ENCODE results near the gene HRH3. TPM values are rescaled to one million over a fixed set of nuclear protein-coding genes. Genes with fewer than 3 reads are reported as not detected.

The HRH3 gene
- total RNA-seq, 4 donors from 2014 or later = not detected

DNA sequence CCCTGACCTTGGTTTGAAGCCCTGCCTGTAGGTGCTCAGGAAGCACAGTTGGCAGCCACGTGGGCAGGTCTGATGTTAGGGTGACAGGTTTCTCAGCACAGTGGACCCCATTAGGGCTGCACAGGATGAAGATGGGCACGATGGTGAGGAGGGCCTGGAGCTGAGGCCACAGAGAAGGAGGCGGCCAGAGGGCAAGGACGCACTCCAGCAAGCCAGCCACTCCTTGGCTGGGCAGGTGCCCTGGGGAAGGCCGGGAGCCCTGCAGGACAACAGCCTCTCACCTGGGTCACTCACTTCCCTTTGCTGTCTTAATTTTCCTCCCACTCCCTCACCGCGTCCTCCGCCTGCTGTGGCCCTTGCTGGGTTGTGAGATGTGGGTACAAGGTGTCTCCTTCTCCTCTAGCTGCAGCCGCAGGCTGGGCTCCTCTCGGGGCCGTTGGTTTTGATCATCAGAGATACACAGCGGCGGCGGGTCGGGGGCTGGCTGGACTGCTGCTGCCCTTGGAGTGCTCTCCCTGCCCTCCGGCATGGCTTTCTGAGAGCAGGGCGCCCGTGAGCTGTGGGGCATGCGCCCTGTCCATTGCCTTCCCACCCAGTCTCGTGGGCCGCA, 23.9 kb upstream of the HRH3 start:
- intact Hi-C loops (cut with DNase I) = no loop called here
- no peak for DNase-seq (ENCODE audit: extremely low spot score)
- H3K27me3 ChIP-seq = no peaks in the 10 kb centered on the region
- H3K4me3 ChIP-seq = no peak overlapping the region
- peaks cover 0 to 19% (median 6%) of the 10 kb centered on the region in 4 donors for H3K36me3 ChIP-seq
- no peaks in the 10 kb centered on the region for H3K9me3 ChIP-seq
- WGBS = 79% methylated on average over 21 of the region's 21 CpGs
- TF ChIP-seq, protein P1, sequence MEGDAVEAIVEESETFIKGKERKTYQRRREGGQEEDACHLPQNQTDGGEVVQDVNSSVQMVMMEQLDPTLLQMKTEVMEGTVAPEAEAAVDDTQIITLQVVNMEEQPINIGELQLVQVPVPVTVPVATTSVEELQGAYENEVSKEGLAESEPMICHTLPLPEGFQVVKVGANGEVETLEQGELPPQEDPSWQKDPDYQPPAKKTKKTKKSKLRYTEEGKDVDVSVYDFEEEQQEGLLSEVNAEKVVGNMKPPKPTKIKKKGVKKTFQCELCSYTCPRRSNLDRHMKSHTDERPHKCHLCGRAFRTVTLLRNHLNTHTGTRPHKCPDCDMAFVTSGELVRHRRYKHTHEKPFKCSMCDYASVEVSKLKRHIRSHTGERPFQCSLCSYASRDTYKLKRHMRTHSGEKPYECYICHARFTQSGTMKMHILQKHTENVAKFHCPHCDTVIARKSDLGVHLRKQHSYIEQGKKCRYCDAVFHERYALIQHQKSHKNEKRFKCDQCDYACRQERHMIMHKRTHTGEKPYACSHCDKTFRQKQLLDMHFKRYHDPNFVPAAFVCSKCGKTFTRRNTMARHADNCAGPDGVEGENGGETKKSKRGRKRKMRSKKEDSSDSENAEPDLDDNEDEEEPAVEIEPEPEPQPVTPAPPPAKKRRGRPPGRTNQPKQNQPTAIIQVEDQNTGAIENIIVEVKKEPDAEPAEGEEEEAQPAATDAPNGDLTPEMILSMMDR (IDR thresholded peaks at IDR 0.05) = no peak
- no peak for TF ChIP-seq POLR2A (IDR thresholded peaks at IDR 0.05; ENCODE audit: low read depth)
- TF ChIP-seq EP300 (IDR thresholded peaks at IDR 0.05) = no peak
- no peak for TF ChIP-seq POLR2AphosphoS5 (IDR thresholded peaks at IDR 0.05)
- H3K4me1 ChIP-seq = peaks cover 56 to 72% (median 61%) of the 10 kb centered on the region in 4 donors
- H3K27ac ChIP-seq (replicated peaks in 1 of 4) = peak overlapping the region in 1 of 4 donors; percentile 20

DNA sequence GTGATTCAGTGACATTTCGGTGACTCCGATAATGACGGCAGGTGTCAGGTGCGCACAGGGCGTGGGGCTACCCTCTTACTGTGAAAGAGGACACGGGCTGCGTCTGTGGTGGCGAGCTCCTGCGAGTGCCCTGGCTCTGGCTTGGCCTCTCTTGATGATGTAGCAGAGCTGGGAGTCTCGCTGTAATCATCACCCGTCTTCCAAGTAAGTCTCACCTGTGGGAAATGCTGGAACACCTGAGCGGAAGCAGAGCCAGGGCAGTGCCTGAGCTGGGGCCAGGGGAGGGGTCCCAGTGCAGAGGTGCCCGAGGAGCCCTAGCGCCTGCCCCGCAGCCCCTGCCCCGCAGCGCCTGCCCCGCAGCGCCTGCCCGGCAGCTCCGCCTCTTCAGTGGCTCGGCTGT, 23.0 kb upstream of the HRH3 start:
- Histone ChIP-seq H3K36me3 (peaks cover 0 to 19% (median 6%) of the 10 kb centered on the region in 4 donors), H3K9me3 (no peaks in the 10 kb centered on the region), H3K27me3 (no peaks in the 10 kb centered on the region), H3K4me3 (no peak overlapping the region), H3K27ac (replicated peaks in 1 of 4) (no peak overlapping the region), H3K4me1 (peaks cover 58 to 72% (median 63%) of the 10 kb centered on the region in 4 donors)
- no peak for DNase-seq (ENCODE audit: extremely low spot score)
- intact Hi-C loops (cut with DNase I) = no loop called here
- TF ChIP-seq, protein P1 (IDR thresholded peaks at IDR 0.05) = no peak
- no peak for TF ChIP-seq POLR2AphosphoS5 (IDR thresholded peaks at IDR 0.05)
- no peak for TF ChIP-seq EP300 (IDR thresholded peaks at IDR 0.05)
- TF ChIP-seq POLR2A (IDR thresholded peaks at IDR 0.05; ENCODE audit: low read depth) = no peak
- WGBS = 95% methylated on average over 8 of the region's 22 CpGs

DNA sequence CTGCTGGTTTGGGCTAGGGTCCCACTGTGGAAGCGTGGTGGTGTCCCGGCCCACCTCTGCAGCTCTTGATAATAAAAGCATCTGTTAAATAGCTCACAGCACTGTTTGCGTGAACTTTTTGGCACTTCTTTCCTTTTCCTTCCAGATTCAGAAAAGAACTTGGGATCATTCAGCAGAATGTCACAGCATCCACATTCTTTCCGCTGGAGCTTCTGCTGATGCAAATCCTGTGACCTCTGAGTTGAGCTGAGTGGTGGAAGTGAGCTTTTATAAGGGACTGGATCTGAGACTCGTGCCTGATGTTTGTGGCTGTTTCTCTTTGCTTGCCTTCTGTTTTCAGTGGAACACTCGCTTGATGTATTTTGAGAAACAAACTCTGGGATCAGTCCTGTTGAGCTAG, 22.1 kb upstream of the HRH3 start:
- Histone ChIP-seq H3K27ac (replicated peaks in 1 of 4) (peak overlapping the region in 2 of 4 donors; percentile 7 to 22), H3K9me3 (no peaks in the 10 kb centered on the region), H3K36me3 (peaks cover 0 to 19% (median 6%) of the 10 kb centered on the region in 4 donors), H3K4me1 (peaks cover 60 to 72% (median 66%) of the 10 kb centered on the region in 4 donors), H3K27me3 (no peaks in the 10 kb centered on the region), H3K4me3 (no peak overlapping the region)
- no peak for DNase-seq (ENCODE audit: extremely low spot score)
- 65% methylated on average over 6 of the region's 6 CpGs for WGBS
- intact Hi-C loops (cut with DNase I) = no loop called here
- TF ChIP-seq, protein P1 (IDR thresholded peaks at IDR 0.05) = no peak
- no peak for TF ChIP-seq POLR2AphosphoS5 (IDR thresholded peaks at IDR 0.05)
- no peak for TF ChIP-seq POLR2A (IDR thresholded peaks at IDR 0.05; ENCODE audit: low read depth)
- no peak for TF ChIP-seq EP300 (IDR thresholded peaks at IDR 0.05)

DNA sequence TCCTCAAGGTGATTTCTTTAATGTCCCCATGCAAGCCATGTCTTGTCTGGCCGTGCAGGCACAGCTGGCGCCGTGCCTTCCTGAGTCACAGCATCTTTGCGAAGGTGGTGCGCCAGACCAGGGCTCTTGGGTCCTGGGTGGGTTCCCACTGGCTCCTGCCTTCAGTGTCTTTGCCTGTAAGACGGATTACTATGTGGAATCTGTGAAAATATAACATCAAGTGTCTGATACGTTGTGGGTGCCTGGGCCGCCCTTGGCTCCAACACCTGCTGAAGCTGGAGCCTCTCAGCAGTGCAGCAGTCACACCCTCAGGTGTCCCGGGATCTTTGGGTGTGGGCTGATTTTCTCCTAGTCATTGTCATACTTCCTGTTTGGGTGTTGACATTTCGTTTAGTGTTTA, 21.4 kb upstream of the HRH3 start:
- Histone ChIP-seq H3K27me3 (peaks cover 0 to 6% (median 0%) of the 10 kb centered on the region in 4 donors), H3K4me3 (no peak overlapping the region), H3K4me1 (peaks cover 53 to 65% (median 61%) of the 10 kb centered on the region in 4 donors), H3K27ac (replicated peaks in 1 of 4) (no peak overlapping the region), H3K9me3 (no peaks in the 10 kb centered on the region), H3K36me3 (peaks cover 0 to 19% (median 6%) of the 10 kb centered on the region in 4 donors)
- TF ChIP-seq POLR2A (IDR thresholded peaks at IDR 0.05; ENCODE audit: low read depth) = no peak
- TF ChIP-seq, protein P1 (IDR thresholded peaks at IDR 0.05) = no peak
- TF ChIP-seq POLR2AphosphoS5 (IDR thresholded peaks at IDR 0.05) = no peak
- TF ChIP-seq EP300 (IDR thresholded peaks at IDR 0.05) = no peak
- no peak for DNase-seq (ENCODE audit: extremely low spot score)
- intact Hi-C loops (cut with DNase I) = no loop called here
- 88% methylated on average over 9 of the region's 10 CpGs for WGBS
